ENCODE data around the gene FOXD4.
"Not testable (repeated sequence)": the region's sequence is repeated elsewhere in the genome, so short reads cannot be mapped to it uniquely, and the experiment has no call there.

- not testable (repeated sequence) for TF ChIP-seq CTCF, POLR2A (IDR thresholded peaks at IDR 0.05)
Measured at GRCh38 chr9:117144-117994, 848 bp downstream of the FOXD4 start.
